MM.1S (cell line): ENCODE measurements around the gene BPIFB2.

Experiments used
- DNase-seq: peaks from one replicate; pipeline ENCODE4 v3.0.0-alpha.2; 2015
- H2AFZ ChIP-seq: fragments of 300-600 bp; sonication (generic); 2 replicates; pipeline ENCODE4 v1.6.0; 2016; ENCODE audit warnings: antibody characterized with exemption, low read length
- H3F3A ChIP-seq: fragments of 300-600 bp; sonication (generic); 2 replicates; pipeline ENCODE4 v1.6.1; 2016; ENCODE audit warnings: mild to moderate bottlenecking, antibody characterized with exemption, low read length, moderate library complexity, mixed read lengths; ENCODE audit not compliant: insufficient read depth
- H3K27ac ChIP-seq: fragments of 300-600 bp; sonication (generic); 2 replicates; pipeline ENCODE4 v1.5.1; 2016; ENCODE audit warnings: mild to moderate bottlenecking, low read length
- H3K27me3 ChIP-seq: fragments of 300-600 bp; sonication (generic); replicated peaks from 2 replicates; pipeline ENCODE4 v1.6.0; 2016; ENCODE audit warnings: low read length; ENCODE audit not compliant: insufficient read depth
- H3K36me3 ChIP-seq: fragments of 300-600 bp; sonication (generic); replicated peaks from 2 replicates; pipeline ENCODE4 v1.6.1; 2016; ENCODE audit warnings: mild to moderate bottlenecking, low read length, mixed read lengths; ENCODE audit not compliant: insufficient read depth
- H3K4me1 ChIP-seq: fragments of 300-600 bp; sonication (generic); 2 replicates; pipeline ENCODE4 v1.6.1; 2016; ENCODE audit warnings: low read length, mixed read lengths
- H3K4me2 ChIP-seq: fragments of 300-600 bp; sonication (generic); 2 replicates; pipeline ENCODE4 v1.6.0; 2016; ENCODE audit warnings: low read depth, low read length
- H3K4me3 ChIP-seq: fragments of 300-600 bp; sonication (generic); 2 replicates; pipeline ENCODE4 v1.5.1; 2016; ENCODE audit warnings: low read length, mixed read lengths
- H3K79me2 ChIP-seq: fragments of 300-600 bp; sonication (generic); 2 replicates; pipeline ENCODE4 v1.6.1; 2016; ENCODE audit warnings: mixed run types, low read length, mixed read lengths
- H3K9ac ChIP-seq: fragments of 300-600 bp; sonication (generic); 2 replicates; pipeline ENCODE4 v1.6.1; 2016; ENCODE audit warnings: low read length, mixed read lengths
- H3K9me2 ChIP-seq: fragments of 300-600 bp; sonication (generic); replicated peaks from 2 replicates; pipeline ENCODE4 v1.6.1; 2016; ENCODE audit warnings: mild to moderate bottlenecking, low read length, mixed read lengths; ENCODE audit not compliant: insufficient read depth
- H3K9me3 ChIP-seq: fragments of 300-600 bp; sonication (generic); replicated peaks from 2 replicates; pipeline ENCODE4 v1.6.1; 2016; ENCODE audit warnings: mild to moderate bottlenecking, low read length, mixed read lengths; ENCODE audit not compliant: insufficient read depth
- H4K20me1 ChIP-seq: fragments of 300-600 bp; sonication (generic); 2 replicates; pipeline ENCODE4 v1.6.1; 2016; ENCODE audit warnings: mild to moderate bottlenecking, low read length, moderate library complexity, mixed read lengths; ENCODE audit not compliant: insufficient read depth
- CTCF ChIP-seq: fragments of 300-600 bp; sonication (generic); IDR thresholded peaks from 2 replicates; pipeline ENCODE4 v1.5.1; 2016; ENCODE audit warnings: antibody characterized with exemption, low read length, mixed read lengths
- EZH2 ChIP-seq: fragments of 300-600 bp; sonication (generic); optimal IDR thresholded peaks from 2 replicates; pipeline ENCODE3; 2017; ENCODE audit warnings: low read depth, mild to moderate bottlenecking, antibody characterized with exemption, low read length, mixed read lengths
- EZH2phosphoT487 ChIP-seq: fragments of 300-600 bp; sonication (generic); IDR thresholded peaks from 2 replicates; pipeline ENCODE4 v1.6.1; 2018; ENCODE audit warnings: antibody characterized with exemption, low read length

BPIFB2 gene

GRCh38 chr20:33015114-33015484 lies 7.6 kb downstream of the BPIFB2 start:
- Histone ChIP-seq H3K9me3 (no peaks in the 10 kb centered on the region), H3F3A (no peaks in the 10 kb centered on the region), H3K4me2 (no peak overlapping the region), H3K9ac (no peak overlapping the region), H3K4me3 (no peak overlapping the region), H3K79me2 (no peaks in the 10 kb centered on the region), H3K27ac (no peak overlapping the region), H3K36me3 (no peaks in the 10 kb centered on the region), H3K27me3 (peaks cover 97% of the 10 kb centered on the region), H4K20me1 (no peaks in the 10 kb centered on the region), H2AFZ (no peak overlapping the region), H3K9me2 (no peaks in the 10 kb centered on the region), H3K4me1 (no peaks in the 10 kb centered on the region)
- DNase-seq: no peak
- TF ChIP-seq EZH2 (no peak), EZH2phosphoT487 (no peak)

GRCh38 chr20:33015700-33016580 lies 8.4 kb downstream of the BPIFB2 start:
- Histone ChIP-seq H3K4me1 (no peaks in the 10 kb centered on the region), H3K36me3 (no peaks in the 10 kb centered on the region), H3K79me2 (no peaks in the 10 kb centered on the region), H3K9ac (no peak overlapping the region), H3K9me3 (no peaks in the 10 kb centered on the region), H3K4me3 (no peak overlapping the region), H3K4me2 (no peak overlapping the region), H3K27ac (no peak overlapping the region), H4K20me1 (no peaks in the 10 kb centered on the region), H3K9me2 (no peaks in the 10 kb centered on the region), H3K27me3 (peaks cover 95% of the 10 kb centered on the region), H2AFZ (no peak overlapping the region), H3F3A (no peaks in the 10 kb centered on the region)
- no peak for DNase-seq
- TF ChIP-seq EZH2 (no peak), CTCF (no peak), EZH2phosphoT487 (no peak)

GRCh38 chr20:33016581-33017109 lies 9.1 kb downstream of the BPIFB2 start:
- no peaks in the 10 kb centered on the region for H3K4me1 ChIP-seq
- no peak overlapping the region for H3K9ac ChIP-seq
- no peak overlapping the region for H3K27ac ChIP-seq
- no peaks in the 10 kb centered on the region for H3K36me3 ChIP-seq
- no peak overlapping the region for H2AFZ ChIP-seq
- no peak for DNase-seq
- H4K20me1 ChIP-seq: no peaks in the 10 kb centered on the region
- H3F3A ChIP-seq: no peaks in the 10 kb centered on the region
- no peaks in the 10 kb centered on the region for H3K79me2 ChIP-seq
- no peaks in the 10 kb centered on the region for H3K9me3 ChIP-seq
- TF ChIP-seq EZH2: no peak
- no peaks in the 10 kb centered on the region for H3K9me2 ChIP-seq
- H3K4me3 ChIP-seq: no peak overlapping the region
- peaks cover 91% of the 10 kb centered on the region for H3K27me3 ChIP-seq
- H3K4me2 ChIP-seq: no peak overlapping the region

DNA sequence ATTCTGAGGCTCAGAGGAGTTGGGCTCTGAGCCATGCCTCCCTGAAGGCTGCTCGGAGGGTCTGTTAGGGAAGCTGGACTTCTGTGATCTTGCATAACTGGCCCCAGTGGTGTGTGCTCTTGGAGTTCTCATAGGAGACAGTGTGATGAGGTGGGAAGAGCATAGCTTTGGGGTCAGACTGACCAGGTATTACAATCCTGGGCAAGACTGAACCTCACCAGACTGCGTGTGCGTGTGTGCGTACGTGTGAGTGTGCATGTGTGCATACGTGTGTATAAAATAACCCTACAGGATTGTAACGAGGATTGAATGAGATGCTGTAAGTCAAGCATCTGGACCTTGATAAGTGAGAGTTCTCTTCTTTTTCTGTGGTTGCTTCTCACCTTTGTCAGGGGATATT lies 10.0 kb downstream of the BPIFB2 start:
- Histone ChIP-seq H3K4me1 (no peaks in the 10 kb centered on the region), H3K9me2 (no peaks in the 10 kb centered on the region), H3K79me2 (no peaks in the 10 kb centered on the region), H3K9ac (no peak overlapping the region), H3K4me3 (no peak overlapping the region), H4K20me1 (no peaks in the 10 kb centered on the region), H3K27ac (no peak overlapping the region), H3K36me3 (no peaks in the 10 kb centered on the region), H3K4me2 (no peak overlapping the region), H3K27me3 (peaks cover 91% of the 10 kb centered on the region), H3F3A (no peaks in the 10 kb centered on the region), H3K9me3 (no peaks in the 10 kb centered on the region), H2AFZ (no peak overlapping the region)
- TF ChIP-seq CTCF (no peak), EZH2phosphoT487 (no peak), EZH2 (no peak)
- DNase-seq: no peak
